ENCODE measurements around the gene ESPNL. TPM values are rescaled to one million over a fixed set of nuclear protein-coding genes. Genes with fewer than 3 reads are reported as not detected.
A peak's percentile ranks its signal among the peaks of the same experiment; 100 is the strongest.

The ESPNL gene
- total RNA-seq, 2 experiments from 2014 or later, result not detected

DNA sequence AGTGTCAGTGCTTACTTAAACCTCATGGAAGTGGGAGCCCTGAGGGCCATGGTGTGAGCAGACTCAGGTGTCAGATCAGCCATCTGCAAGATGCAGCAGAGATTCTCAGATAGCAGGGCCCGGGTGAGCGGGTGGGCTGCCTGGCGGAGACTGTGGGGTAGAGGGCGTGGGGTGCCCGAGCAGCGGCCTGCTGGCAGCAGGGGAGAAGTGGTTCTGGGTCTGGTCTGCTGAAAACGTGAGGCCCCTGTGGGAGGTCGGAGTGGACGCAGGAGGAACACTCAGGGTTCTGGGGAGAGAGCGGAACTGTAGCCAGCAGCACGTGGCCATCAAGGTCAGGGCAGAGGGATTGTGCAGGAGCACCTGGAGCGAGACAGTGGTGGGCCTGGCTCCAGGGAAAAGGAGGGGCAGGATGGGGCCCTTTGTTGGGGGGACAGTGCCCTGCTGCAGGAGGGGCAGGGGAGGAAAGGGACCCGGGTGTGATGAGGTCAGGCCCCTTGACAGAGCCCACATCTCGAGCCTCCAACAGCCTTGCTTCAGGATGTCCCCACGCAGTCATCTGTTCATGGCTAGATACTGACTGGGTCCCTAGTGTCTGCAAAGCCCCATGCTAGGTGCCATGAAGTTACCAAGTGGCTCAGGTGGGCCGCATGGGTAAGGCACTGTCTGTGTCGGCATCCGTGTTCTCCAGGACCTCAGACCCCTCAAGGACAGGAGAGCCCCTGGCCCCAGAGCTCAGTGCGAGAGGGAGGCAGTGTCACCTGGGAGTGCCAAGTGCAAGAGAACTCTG, 2.7 kb upstream of the ESPNL start:
- H3K27ac Mint-ChIP-seq, result no peak overlapping the region
- DNase-seq (no peak), ATAC-seq (ENCODE audit: poor library complexity) (no peak)
- no peaks in the 10 kb centered on the region for H3K27me3 Mint-ChIP-seq
- no peaks in the 10 kb centered on the region for H3K9me3 Mint-ChIP-seq
- no peaks in the 10 kb centered on the region for H3K27me3 ChIP-seq (ENCODE audit: control insufficient read depth in 1 of 2, insufficient read depth in 2 of 2, low read length in 2 of 2)
- H3K36me3 Mint-ChIP-seq (ENCODE audit: low read depth), result no peaks in the 10 kb centered on the region
- H3K27ac ChIP-seq (ENCODE audit: low read depth in 1 of 2, low read length in 2 of 2), result no peak overlapping the region
- no peaks in the 10 kb centered on the region for H3K4me1 ChIP-seq (ENCODE audit: insufficient read depth, low read length)
- H3K36me3 ChIP-seq (ENCODE audit: insufficient read depth, low read length), result peaks cover 7% of the 10 kb centered on the region
- intact Hi-C loops (cut with DNase I, micrococcal nuclease), result no loop called here
- ChIA-PET CTCF (no interaction called here), POLR2A (no interaction called here)
- peaks cover 0 to 4% of the 10 kb centered on the region in 2 experiments for H3K9me3 ChIP-seq (ENCODE audit: control insufficient read depth in 1 of 2, insufficient read depth in 1 of 2, low read length in 2 of 2)
- no peak overlapping the region for H3K4me3 ChIP-seq (ENCODE audit: low read length)
- H3K4me3 Mint-ChIP-seq, result no peak overlapping the region
- H3K4me1 Mint-ChIP-seq (ENCODE audit: low read depth), result no peaks in the 10 kb centered on the region
- TF ChIP-seq, protein P1, sequence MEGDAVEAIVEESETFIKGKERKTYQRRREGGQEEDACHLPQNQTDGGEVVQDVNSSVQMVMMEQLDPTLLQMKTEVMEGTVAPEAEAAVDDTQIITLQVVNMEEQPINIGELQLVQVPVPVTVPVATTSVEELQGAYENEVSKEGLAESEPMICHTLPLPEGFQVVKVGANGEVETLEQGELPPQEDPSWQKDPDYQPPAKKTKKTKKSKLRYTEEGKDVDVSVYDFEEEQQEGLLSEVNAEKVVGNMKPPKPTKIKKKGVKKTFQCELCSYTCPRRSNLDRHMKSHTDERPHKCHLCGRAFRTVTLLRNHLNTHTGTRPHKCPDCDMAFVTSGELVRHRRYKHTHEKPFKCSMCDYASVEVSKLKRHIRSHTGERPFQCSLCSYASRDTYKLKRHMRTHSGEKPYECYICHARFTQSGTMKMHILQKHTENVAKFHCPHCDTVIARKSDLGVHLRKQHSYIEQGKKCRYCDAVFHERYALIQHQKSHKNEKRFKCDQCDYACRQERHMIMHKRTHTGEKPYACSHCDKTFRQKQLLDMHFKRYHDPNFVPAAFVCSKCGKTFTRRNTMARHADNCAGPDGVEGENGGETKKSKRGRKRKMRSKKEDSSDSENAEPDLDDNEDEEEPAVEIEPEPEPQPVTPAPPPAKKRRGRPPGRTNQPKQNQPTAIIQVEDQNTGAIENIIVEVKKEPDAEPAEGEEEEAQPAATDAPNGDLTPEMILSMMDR (IDR thresholded peaks at IDR 0.05), result no peak

DNA sequence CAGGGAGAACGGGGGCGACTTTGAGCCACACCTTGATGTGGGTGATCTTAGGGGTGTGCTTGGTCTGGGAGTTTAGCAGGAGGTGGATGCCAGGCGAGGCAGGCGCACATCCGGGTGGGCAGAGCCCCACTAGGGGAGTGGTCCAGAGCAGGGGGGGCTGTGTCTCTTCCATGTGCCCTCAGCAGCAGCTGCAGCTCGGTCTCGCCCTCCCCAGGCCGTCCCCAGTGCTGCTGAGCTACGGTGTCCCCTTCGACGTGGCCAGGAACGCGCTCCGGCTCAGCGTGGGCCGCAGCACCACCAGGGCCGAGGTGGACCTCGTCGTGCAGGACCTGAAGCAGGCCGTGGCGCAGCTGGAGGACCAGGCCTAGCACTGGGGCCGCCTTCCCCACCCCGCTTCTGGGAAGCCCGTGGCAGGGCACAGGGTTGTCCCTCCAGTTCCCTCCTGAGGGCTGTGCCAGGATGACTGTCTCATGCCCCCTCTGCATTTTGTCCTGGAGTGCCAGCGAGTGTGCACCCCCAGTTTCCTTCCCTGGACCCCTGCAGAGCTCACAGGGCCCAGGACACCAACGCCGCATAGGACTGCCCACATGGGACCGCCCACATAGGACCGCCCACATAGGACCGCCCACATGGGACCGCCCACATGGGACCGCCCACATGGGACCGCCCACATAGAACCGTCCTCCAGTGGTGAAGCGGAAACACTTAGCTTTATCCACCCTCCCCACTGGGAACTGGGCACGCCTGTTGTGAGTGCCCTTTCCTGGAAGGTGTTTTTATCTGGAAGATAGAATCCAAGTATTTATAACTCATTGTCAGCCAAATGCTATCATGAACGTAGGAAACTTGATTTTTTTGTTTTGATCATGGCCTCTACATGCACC, 1.9 kb upstream of the ESPNL start:
- H3K9me3 Mint-ChIP-seq, result no peaks in the 10 kb centered on the region

DNA sequence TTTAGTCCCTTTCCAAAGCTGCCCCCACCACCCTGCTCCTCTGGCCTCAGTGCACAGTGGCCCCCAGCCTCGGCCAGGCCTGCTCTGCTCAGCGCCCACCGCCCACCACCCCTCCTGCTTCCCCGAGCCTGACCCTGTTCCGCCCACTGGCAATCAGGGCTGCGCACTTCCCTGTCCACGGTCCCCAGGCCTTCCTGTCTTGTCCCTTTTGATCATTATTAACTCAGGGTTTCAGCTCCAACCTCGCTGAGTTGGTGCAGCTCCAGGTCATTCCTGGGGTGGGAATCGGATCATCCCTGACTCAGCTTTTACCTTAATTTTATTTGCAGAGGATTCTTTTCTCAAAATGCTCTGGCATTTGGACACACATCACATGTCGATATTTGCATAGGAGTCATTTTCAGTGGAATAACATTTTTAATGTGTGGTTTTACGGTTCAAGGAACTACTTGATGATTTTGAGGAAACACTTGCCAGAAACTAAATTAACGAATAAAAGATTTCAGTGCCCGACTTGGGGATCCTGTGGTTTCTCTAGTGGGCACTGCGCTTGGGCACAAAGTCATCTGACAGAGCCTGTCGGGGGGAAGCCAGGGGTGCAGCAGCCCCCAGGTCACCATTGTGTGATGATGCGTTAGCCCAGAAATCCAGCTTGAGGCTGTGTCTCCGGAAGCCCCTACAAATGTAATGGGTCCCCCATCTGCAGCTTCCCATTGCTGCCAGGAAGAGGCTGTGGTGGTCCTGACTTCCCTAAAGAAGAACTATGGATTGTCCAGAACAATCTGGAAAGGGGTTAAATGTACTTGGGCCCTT, 1.0 kb upstream of the ESPNL start:
- peaks cover 7% of the 10 kb centered on the region for H3K36me3 ChIP-seq (ENCODE audit: insufficient read depth, low read length)
- H3K27ac ChIP-seq (ENCODE audit: low read depth in 1 of 2, low read length in 2 of 2), result no peak overlapping the region
- Mint-ChIP-seq H3K27ac (no peak overlapping the region), H3K9me3 (no peaks in the 10 kb centered on the region), H3K4me3 (no peak overlapping the region), H3K4me1 (ENCODE audit: low read depth) (no peaks in the 10 kb centered on the region), H3K27me3 (no peaks in the 10 kb centered on the region), H3K36me3 (ENCODE audit: low read depth) (no peaks in the 10 kb centered on the region)
- no peaks in the 10 kb centered on the region for H3K4me1 ChIP-seq (ENCODE audit: insufficient read depth, low read length)
- ATAC-seq (ENCODE audit: poor library complexity) (no peak), DNase-seq (no peak)
- no peaks in the 10 kb centered on the region for H3K27me3 ChIP-seq (ENCODE audit: control insufficient read depth in 1 of 2, insufficient read depth in 2 of 2, low read length in 2 of 2)
- peaks cover 0 to 4% of the 10 kb centered on the region in 2 experiments for H3K9me3 ChIP-seq (ENCODE audit: control insufficient read depth in 1 of 2, insufficient read depth in 1 of 2, low read length in 2 of 2)
- TF ChIP-seq, protein P1 (IDR thresholded peaks at IDR 0.05), result no peak
- no peak overlapping the region for H3K4me3 ChIP-seq (ENCODE audit: low read length)
- ChIA-PET POLR2A (no interaction called here), CTCF (no interaction called here)
- intact Hi-C loops (cut with DNase I, micrococcal nuclease), result no loop called here

More for the DNA sequence above, 1.9 kb upstream of the ESPNL start:
- DNase-seq, result peak in 3 of 14 experiments; percentile 28 to 65 (median 46)
- Histone ChIP-seq H3K36me3 (ENCODE audit: insufficient read depth, low read length) (peaks cover 7% of the 10 kb centered on the region), H3K27me3 (ENCODE audit: control insufficient read depth in 1 of 2, insufficient read depth in 2 of 2, low read length in 2 of 2) (no peaks in the 10 kb centered on the region), H3K27ac (ENCODE audit: low read depth in 1 of 2, low read length in 2 of 2) (no peak overlapping the region), H3K4me1 (ENCODE audit: insufficient read depth, low read length) (no peaks in the 10 kb centered on the region), H3K4me3 (ENCODE audit: low read length) (no peak overlapping the region), H3K9me3 (ENCODE audit: control insufficient read depth in 1 of 2, insufficient read depth in 1 of 2, low read length in 2 of 2) (peaks cover 0 to 4% of the 10 kb centered on the region in 2 experiments)
- peak; percentile 41 for ATAC-seq (ENCODE audit: poor library complexity)
- H3K36me3 Mint-ChIP-seq (ENCODE audit: low read depth), result no peaks in the 10 kb centered on the region
- no peaks in the 10 kb centered on the region for H3K4me1 Mint-ChIP-seq (ENCODE audit: low read depth)
- intact Hi-C loops (cut with DNase I, micrococcal nuclease), result no loop called here
- ChIA-PET POLR2A (no interaction called here), CTCF (no interaction called here)
- H3K27me3 Mint-ChIP-seq, result no peaks in the 10 kb centered on the region
- TF ChIP-seq, protein P1 (IDR thresholded peaks at IDR 0.05), result no peak
- H3K27ac Mint-ChIP-seq, result no peak overlapping the region
- no peak overlapping the region for H3K4me3 Mint-ChIP-seq
